ENCODE results near the gene RNF212.

GRCh38 chr4:1060121-1060520 lies 53.2 kb downstream of the RNF212 start:
- no peak for TF ChIP-seq CTCF (IDR thresholded peaks at IDR 0.05)
- TF ChIP-seq EP300 (IDR thresholded peaks at IDR 0.05) = no peak

All from stomach (tissue), 4 donors.